ENCODE data around the gene OR1B1. TPM values are rescaled to one million over a fixed set of nuclear protein-coding genes. Genes with fewer than 3 reads are reported as not detected.

OR1B1 gene
- total and polyA plus RNA-seq, 4 donors: 0.26 to 0.28 TPM; not detected in 2

GRCh38 chr9:122661416-122661815, 4.0 kb upstream of the OR1B1 start, which contains the start of gene OR1L1:
Gene OR1L1, plus strand, starts transcription at chr9:122661716. Its CDS starts 0 bp downstream, at chr9:122661716.
- H3K9me3 ChIP-seq (ENCODE audit: control insufficient read depth in 4 of 4, insufficient read depth in 3 of 4, low read length in 3 of 4): peaks cover 0 to 6% (median 0%) of the 10 kb centered on the region in 4 donors
- DNase-seq: no peak
- no peak within 1 kb of the TSS for H3K27ac ChIP-seq (ENCODE audit: low read depth in 1 of 2, low read length in 1 of 2)
- H3K27me3 ChIP-seq (ENCODE audit: control insufficient read depth in 3 of 3, insufficient read depth in 3 of 3, low read length in 2 of 3): no peaks in the 10 kb centered on the region
- ATAC-seq (ENCODE audit: insufficient read depth, low FRiP score): no peak
- no peaks in the 10 kb centered on the region for H3K4me1 ChIP-seq (ENCODE audit: control insufficient read depth in 5 of 5, insufficient read depth in 5 of 5, low read length in 5 of 5)
- TF ChIP-seq, protein P1, sequence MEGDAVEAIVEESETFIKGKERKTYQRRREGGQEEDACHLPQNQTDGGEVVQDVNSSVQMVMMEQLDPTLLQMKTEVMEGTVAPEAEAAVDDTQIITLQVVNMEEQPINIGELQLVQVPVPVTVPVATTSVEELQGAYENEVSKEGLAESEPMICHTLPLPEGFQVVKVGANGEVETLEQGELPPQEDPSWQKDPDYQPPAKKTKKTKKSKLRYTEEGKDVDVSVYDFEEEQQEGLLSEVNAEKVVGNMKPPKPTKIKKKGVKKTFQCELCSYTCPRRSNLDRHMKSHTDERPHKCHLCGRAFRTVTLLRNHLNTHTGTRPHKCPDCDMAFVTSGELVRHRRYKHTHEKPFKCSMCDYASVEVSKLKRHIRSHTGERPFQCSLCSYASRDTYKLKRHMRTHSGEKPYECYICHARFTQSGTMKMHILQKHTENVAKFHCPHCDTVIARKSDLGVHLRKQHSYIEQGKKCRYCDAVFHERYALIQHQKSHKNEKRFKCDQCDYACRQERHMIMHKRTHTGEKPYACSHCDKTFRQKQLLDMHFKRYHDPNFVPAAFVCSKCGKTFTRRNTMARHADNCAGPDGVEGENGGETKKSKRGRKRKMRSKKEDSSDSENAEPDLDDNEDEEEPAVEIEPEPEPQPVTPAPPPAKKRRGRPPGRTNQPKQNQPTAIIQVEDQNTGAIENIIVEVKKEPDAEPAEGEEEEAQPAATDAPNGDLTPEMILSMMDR (IDR thresholded peaks at IDR 0.05; ENCODE audit: control extremely low read depth, extremely low read depth): no peak
- no peak within 1 kb of the TSS for H3K9ac ChIP-seq (ENCODE audit: insufficient read depth in 1 of 2, low read length in 2 of 2)
- no peaks in the 10 kb centered on the region for H3K36me3 ChIP-seq (ENCODE audit: control insufficient read depth in 4 of 4, insufficient read depth in 4 of 4, low read length in 4 of 4)
- WGBS, 2 donors: 41 to 68% methylated on average over 2 of the region's 2 CpGs
- H3K4me3 ChIP-seq: no peak within 1 kb of the TSS

- H3K27me3 ChIP-seq (ENCODE audit: control insufficient read depth in 3 of 3, insufficient read depth in 3 of 3, low read length in 2 of 3): no peaks in the 10 kb centered on the region
- H3K4me1 ChIP-seq (ENCODE audit: control insufficient read depth in 5 of 5, insufficient read depth in 5 of 5, low read length in 5 of 5): no peaks in the 10 kb centered on the region
- DNase-seq (peak in 2 of 3 donors; percentile 14 to 38), ATAC-seq (ENCODE audit: insufficient read depth, low FRiP score) (no peak)
- TF ChIP-seq, protein P1 (IDR thresholded peaks at IDR 0.05; ENCODE audit: control extremely low read depth, extremely low read depth): no peak
- H3K9ac ChIP-seq (ENCODE audit: insufficient read depth in 1 of 2, low read length in 2 of 2): no peak overlapping the region
- H3K27ac ChIP-seq (ENCODE audit: low read depth in 1 of 2, low read length in 1 of 2): no peak overlapping the region
- peaks cover 0 to 3% (median 0%) of the 10 kb centered on the region in 4 donors for H3K9me3 ChIP-seq (ENCODE audit: control insufficient read depth in 4 of 4, insufficient read depth in 3 of 4, low read length in 3 of 4)
- H3K36me3 ChIP-seq (ENCODE audit: control insufficient read depth in 4 of 4, insufficient read depth in 4 of 4, low read length in 4 of 4): no peaks in the 10 kb centered on the region
- no peak overlapping the region for H3K4me3 ChIP-seq
- 13 to 23% methylated on average over 1 of the region's 1 CpG for WGBS, 2 donors
Observed at GRCh38 chr9:122656378-122656777, 1.0 kb downstream of the OR1B1 start.

DNA sequence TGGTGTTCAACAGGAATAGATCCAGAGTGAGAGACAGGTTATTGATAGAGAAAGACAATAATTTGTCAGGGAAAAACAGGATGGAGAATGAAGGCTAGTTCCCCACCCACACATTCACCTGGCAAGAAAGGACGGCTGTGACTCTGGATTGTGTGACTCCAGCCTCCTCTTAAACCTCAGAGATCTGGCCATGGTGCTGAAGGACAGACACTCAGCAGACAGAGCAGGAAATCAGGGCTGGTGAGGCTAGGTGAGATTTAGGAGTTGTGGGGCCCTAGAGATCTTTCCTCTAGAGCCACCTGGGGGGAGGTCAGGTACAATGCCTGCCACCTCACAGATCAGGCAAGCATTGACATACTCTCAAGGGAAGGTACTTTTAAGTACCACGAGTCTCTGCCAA, 15.2 kb downstream of the OR1B1 start:
- WGBS, 2 donors: 54% methylated on average over 2 of the region's 2 CpGs
- Histone ChIP-seq H3K9me3 (ENCODE audit: control insufficient read depth in 4 of 4, insufficient read depth in 3 of 4, low read length in 3 of 4) (peaks cover 0 to 18% (median 3%) of the 10 kb centered on the region in 4 donors), H3K4me3 (no peak overlapping the region), H3K4me1 (ENCODE audit: control insufficient read depth in 5 of 5, insufficient read depth in 5 of 5, low read length in 5 of 5) (no peaks in the 10 kb centered on the region), H3K36me3 (ENCODE audit: control insufficient read depth in 4 of 4, insufficient read depth in 4 of 4, low read length in 4 of 4) (no peaks in the 10 kb centered on the region), H3K27me3 (ENCODE audit: control insufficient read depth in 3 of 3, insufficient read depth in 3 of 3, low read length in 2 of 3) (no peaks in the 10 kb centered on the region), H3K27ac (ENCODE audit: low read depth in 1 of 2, low read length in 1 of 2) (no peak overlapping the region), H3K9ac (ENCODE audit: insufficient read depth in 1 of 2, low read length in 2 of 2) (no peak overlapping the region)
- TF ChIP-seq, protein P1 (IDR thresholded peaks at IDR 0.05; ENCODE audit: control extremely low read depth, extremely low read depth): no peak
- DNase-seq: peak in 1 of 3 donors; percentile 5
- ATAC-seq (ENCODE audit: insufficient read depth, low FRiP score): no peak

DNA sequence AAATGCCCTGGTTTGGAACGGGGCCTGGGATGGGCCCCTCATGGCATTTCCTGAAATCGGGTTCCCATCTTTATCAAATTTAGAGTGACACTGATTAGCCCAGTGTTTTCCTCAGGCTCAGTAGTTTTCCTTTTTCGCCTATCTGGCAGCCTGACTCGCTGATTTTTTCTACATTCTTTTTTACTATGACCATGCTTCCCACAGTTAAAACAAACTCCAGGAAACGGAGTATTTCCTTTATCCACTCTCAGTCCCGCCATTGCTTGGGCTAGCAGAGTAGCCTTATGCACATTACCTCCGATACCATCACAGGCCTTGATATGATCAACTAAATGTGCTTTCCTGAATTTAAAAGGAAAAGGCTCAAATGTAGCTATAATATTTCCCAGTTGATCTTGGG, 37.4 kb downstream of the OR1B1 start:
- WGBS, 2 donors: 55 to 65% methylated on average over 7 of the region's 7 CpGs
- H3K9ac ChIP-seq (ENCODE audit: insufficient read depth in 1 of 2, low read length in 2 of 2): no peak overlapping the region
- ATAC-seq (ENCODE audit: insufficient read depth, low FRiP score) (no peak), DNase-seq (no peak)
- TF ChIP-seq, protein P1 (IDR thresholded peaks at IDR 0.05; ENCODE audit: control extremely low read depth, extremely low read depth): no peak
- H3K4me1 ChIP-seq (ENCODE audit: control insufficient read depth in 5 of 5, insufficient read depth in 5 of 5, low read length in 5 of 5): no peaks in the 10 kb centered on the region
- no peak overlapping the region for H3K4me3 ChIP-seq
- no peak overlapping the region for H3K27ac ChIP-seq (ENCODE audit: low read depth in 1 of 2, low read length in 1 of 2)
- no peaks in the 10 kb centered on the region for H3K36me3 ChIP-seq (ENCODE audit: control insufficient read depth in 4 of 4, insufficient read depth in 4 of 4, low read length in 4 of 4)
- no peaks in the 10 kb centered on the region for H3K27me3 ChIP-seq (ENCODE audit: control insufficient read depth in 3 of 3, insufficient read depth in 3 of 3, low read length in 2 of 3)
- H3K9me3 ChIP-seq (ENCODE audit: control insufficient read depth in 4 of 4, insufficient read depth in 3 of 4, low read length in 3 of 4): peaks cover 0 to 4% (median 0%) of the 10 kb centered on the region in 4 donors
